ENCODE data around the gene RGS13.

Gene RGS13

GRCh38 chr1:192702212-192702902 lies 66.4 kb downstream of the RGS13 start:
- no peaks in the 10 kb centered on the region for H3K27me3 ChIP-seq (ENCODE audit: control insufficient read depth in 1 of 2, insufficient read depth in 2 of 2, low read length in 2 of 2)
- H3K9me3 ChIP-seq (ENCODE audit: control insufficient read depth in 1 of 2, low read length in 2 of 2) = no peaks in the 10 kb centered on the region
- no peak overlapping the region for H3K27ac ChIP-seq (ENCODE audit: low read depth, low read length)
- no peak overlapping the region for H3K9ac ChIP-seq (ENCODE audit: low read depth in 1 of 2, low read length in 2 of 2)
- H3K36me3 ChIP-seq (ENCODE audit: control insufficient read depth in 1 of 2, insufficient read depth in 2 of 2, low read length in 2 of 2) = no peaks in the 10 kb centered on the region
- no peak overlapping the region for H3K4me3 ChIP-seq (ENCODE audit: low read depth in 1 of 2, low read length in 2 of 2)
- H3K4me1 ChIP-seq (ENCODE audit: control insufficient read depth in 1 of 2, insufficient read depth in 2 of 2, low read length in 2 of 2) = peaks cover 0 to 12% of the 10 kb centered on the region in 2 donors

GRCh38 chr1:192703283-192704206 lies 67.6 kb downstream of the RGS13 start:
- peaks cover 0 to 12% of the 10 kb centered on the region in 2 donors for H3K4me1 ChIP-seq (ENCODE audit: control insufficient read depth in 1 of 2, insufficient read depth in 2 of 2, low read length in 2 of 2)
- H3K36me3 ChIP-seq (ENCODE audit: control insufficient read depth in 1 of 2, insufficient read depth in 2 of 2, low read length in 2 of 2) = no peaks in the 10 kb centered on the region
- no peak overlapping the region for H3K9ac ChIP-seq (ENCODE audit: low read depth in 1 of 2, low read length in 2 of 2)
- no peaks in the 10 kb centered on the region for H3K27me3 ChIP-seq (ENCODE audit: control insufficient read depth in 1 of 2, insufficient read depth in 2 of 2, low read length in 2 of 2)
- no peak overlapping the region for H3K4me3 ChIP-seq (ENCODE audit: low read depth in 1 of 2, low read length in 2 of 2)
- H3K27ac ChIP-seq (ENCODE audit: low read depth, low read length) = no peak overlapping the region
- no peaks in the 10 kb centered on the region for H3K9me3 ChIP-seq (ENCODE audit: control insufficient read depth in 1 of 2, low read length in 2 of 2)

GRCh38 chr1:192705510-192705909 lies 69.6 kb downstream of the RGS13 start:
- Histone ChIP-seq H3K4me3 (ENCODE audit: low read depth in 1 of 2, low read length in 2 of 2) (no peak overlapping the region), H3K9ac (ENCODE audit: low read depth in 1 of 2, low read length in 2 of 2) (no peak overlapping the region), H3K9me3 (ENCODE audit: control insufficient read depth in 1 of 2, low read length in 2 of 2) (no peaks in the 10 kb centered on the region), H3K36me3 (ENCODE audit: control insufficient read depth in 1 of 2, insufficient read depth in 2 of 2, low read length in 2 of 2) (no peaks in the 10 kb centered on the region), H3K27ac (ENCODE audit: low read depth, low read length) (no peak overlapping the region), H3K4me1 (ENCODE audit: control insufficient read depth in 1 of 2, insufficient read depth in 2 of 2, low read length in 2 of 2) (peaks cover 0 to 9% of the 10 kb centered on the region in 2 donors), H3K27me3 (ENCODE audit: control insufficient read depth in 1 of 2, insufficient read depth in 2 of 2, low read length in 2 of 2) (no peaks in the 10 kb centered on the region)

- Histone ChIP-seq H3K9ac (ENCODE audit: low read depth in 1 of 2, low read length in 2 of 2) (no peak overlapping the region), H3K4me3 (ENCODE audit: low read depth in 1 of 2, low read length in 2 of 2) (no peak overlapping the region), H3K9me3 (ENCODE audit: control insufficient read depth in 1 of 2, low read length in 2 of 2) (no peaks in the 10 kb centered on the region), H3K4me1 (ENCODE audit: control insufficient read depth in 1 of 2, insufficient read depth in 2 of 2, low read length in 2 of 2) (no peaks in the 10 kb centered on the region), H3K27ac (ENCODE audit: low read depth, low read length) (no peak overlapping the region), H3K27me3 (ENCODE audit: control insufficient read depth in 1 of 2, insufficient read depth in 2 of 2, low read length in 2 of 2) (no peaks in the 10 kb centered on the region), H3K36me3 (ENCODE audit: control insufficient read depth in 1 of 2, insufficient read depth in 2 of 2, low read length in 2 of 2) (no peaks in the 10 kb centered on the region)
Measured at GRCh38 chr1:192706936-192707335, 71.0 kb downstream of the RGS13 start.

GRCh38 chr1:192707978-192708547 lies 72.1 kb downstream of the RGS13 start:
- no peaks in the 10 kb centered on the region for H3K9me3 ChIP-seq (ENCODE audit: control insufficient read depth in 1 of 2, low read length in 2 of 2)
- no peaks in the 10 kb centered on the region for H3K36me3 ChIP-seq (ENCODE audit: control insufficient read depth in 1 of 2, insufficient read depth in 2 of 2, low read length in 2 of 2)
- no peaks in the 10 kb centered on the region for H3K27me3 ChIP-seq (ENCODE audit: control insufficient read depth in 1 of 2, insufficient read depth in 2 of 2, low read length in 2 of 2)
- H3K4me3 ChIP-seq (ENCODE audit: low read depth in 1 of 2, low read length in 2 of 2) = no peak overlapping the region
- H3K9ac ChIP-seq (ENCODE audit: low read depth in 1 of 2, low read length in 2 of 2) = no peak overlapping the region
- no peak overlapping the region for H3K27ac ChIP-seq (ENCODE audit: low read depth, low read length)
- H3K4me1 ChIP-seq (ENCODE audit: control insufficient read depth in 1 of 2, insufficient read depth in 2 of 2, low read length in 2 of 2) = no peaks in the 10 kb centered on the region

GRCh38 chr1:192709544-192709943 lies 73.6 kb downstream of the RGS13 start:
- Histone ChIP-seq H3K4me3 (ENCODE audit: low read depth in 1 of 2, low read length in 2 of 2) (no peak overlapping the region), H3K27me3 (ENCODE audit: control insufficient read depth in 1 of 2, insufficient read depth in 2 of 2, low read length in 2 of 2) (no peaks in the 10 kb centered on the region), H3K9ac (ENCODE audit: low read depth in 1 of 2, low read length in 2 of 2) (no peak overlapping the region), H3K4me1 (ENCODE audit: control insufficient read depth in 1 of 2, insufficient read depth in 2 of 2, low read length in 2 of 2) (no peaks in the 10 kb centered on the region), H3K36me3 (ENCODE audit: control insufficient read depth in 1 of 2, insufficient read depth in 2 of 2, low read length in 2 of 2) (no peaks in the 10 kb centered on the region), H3K27ac (ENCODE audit: low read depth, low read length) (no peak overlapping the region), H3K9me3 (ENCODE audit: control insufficient read depth in 1 of 2, low read length in 2 of 2) (no peaks in the 10 kb centered on the region)

Data from duodenal mucosa (tissue), 2 donors.